A204.1 (cell line): ENCODE results near the gene METAP1.
A peak's percentile ranks its signal among the peaks of the same experiment; 100 is the strongest.
"Not testable (repeated sequence)": the region's sequence is repeated elsewhere in the genome, so short reads cannot be mapped to it uniquely, and the experiment has no call there.

Source experiments
- FAIRE-seq: peaks from 2 replicates; lab custom pipeline; 2012; peaks lifted over from hg19 to GRCh38; lab: Jason Lieb, UNC

METAP1 gene

GRCh38 chr4:98997166-98997565 is 1.6 kb downstream of the METAP1 start:
- no peak for FAIRE-seq

DNA sequence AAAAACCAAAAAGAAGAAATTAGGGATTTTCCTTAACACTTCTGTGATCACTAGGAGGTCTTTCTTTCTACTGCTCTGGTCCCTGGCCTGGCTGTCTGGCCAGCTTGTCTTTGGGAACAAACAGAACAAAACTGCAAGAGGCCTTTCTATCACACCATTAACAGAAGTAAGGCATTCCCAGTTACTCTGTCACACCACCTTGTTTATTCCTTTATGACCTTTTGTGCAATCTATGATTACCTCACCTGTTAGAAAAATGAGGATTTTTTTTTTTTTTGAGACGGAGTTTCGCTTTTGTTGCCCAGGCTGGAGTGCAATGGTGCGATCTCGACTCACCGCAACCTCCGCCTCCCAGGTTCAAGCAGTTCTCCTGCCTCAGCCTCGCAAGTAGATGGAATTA is 3.0 kb downstream of the METAP1 start:
- FAIRE-seq = no peak

DNA sequence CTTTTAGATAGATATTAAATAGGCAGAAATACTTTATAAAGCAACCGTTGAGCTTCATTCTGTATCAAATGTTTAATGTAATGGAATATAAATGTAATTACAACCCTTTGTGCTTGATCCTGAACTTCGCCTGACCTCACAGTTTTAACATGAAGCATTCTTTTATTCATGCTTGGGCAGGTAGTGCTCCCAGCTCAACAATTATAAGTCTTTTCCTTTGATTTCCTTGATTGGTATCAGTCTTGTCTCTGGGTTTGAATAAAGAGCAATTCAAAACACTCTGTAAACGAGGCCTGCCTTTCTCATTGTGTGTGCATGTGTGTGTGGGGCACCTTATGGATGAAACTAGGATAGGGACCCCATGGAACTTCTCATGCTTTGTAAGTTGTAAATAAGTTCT is 6.8 kb downstream of the METAP1 start:
- no peak for FAIRE-seq

DNA sequence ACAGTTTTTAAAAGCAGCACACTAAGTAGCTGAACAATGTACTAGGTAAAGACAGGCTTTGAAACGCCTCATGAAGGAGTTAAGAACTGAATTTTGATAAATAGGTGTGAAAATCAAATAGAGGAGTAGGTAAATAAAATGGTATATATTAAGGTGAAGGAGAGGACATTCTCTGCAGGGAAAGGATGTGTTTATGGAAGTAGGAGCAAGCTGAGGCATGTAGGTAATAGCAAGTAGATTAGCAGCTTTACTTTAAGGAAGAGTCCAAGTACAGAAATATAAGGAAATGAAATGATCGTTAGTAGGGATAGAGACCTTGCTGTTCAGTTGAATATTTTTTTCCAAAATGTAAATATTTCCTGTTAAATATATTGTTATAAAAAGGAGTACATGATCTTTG is 12.5 kb downstream of the METAP1 start:
- FAIRE-seq = no peak

- FAIRE-seq = no peak
These were observed 16.4 kb downstream of the METAP1 start for GRCh38 chr4:99011910-99012309.

- FAIRE-seq = no peak
These were observed 17.9 kb downstream of the METAP1 start for GRCh38 chr4:99013402-99013843.

DNA sequence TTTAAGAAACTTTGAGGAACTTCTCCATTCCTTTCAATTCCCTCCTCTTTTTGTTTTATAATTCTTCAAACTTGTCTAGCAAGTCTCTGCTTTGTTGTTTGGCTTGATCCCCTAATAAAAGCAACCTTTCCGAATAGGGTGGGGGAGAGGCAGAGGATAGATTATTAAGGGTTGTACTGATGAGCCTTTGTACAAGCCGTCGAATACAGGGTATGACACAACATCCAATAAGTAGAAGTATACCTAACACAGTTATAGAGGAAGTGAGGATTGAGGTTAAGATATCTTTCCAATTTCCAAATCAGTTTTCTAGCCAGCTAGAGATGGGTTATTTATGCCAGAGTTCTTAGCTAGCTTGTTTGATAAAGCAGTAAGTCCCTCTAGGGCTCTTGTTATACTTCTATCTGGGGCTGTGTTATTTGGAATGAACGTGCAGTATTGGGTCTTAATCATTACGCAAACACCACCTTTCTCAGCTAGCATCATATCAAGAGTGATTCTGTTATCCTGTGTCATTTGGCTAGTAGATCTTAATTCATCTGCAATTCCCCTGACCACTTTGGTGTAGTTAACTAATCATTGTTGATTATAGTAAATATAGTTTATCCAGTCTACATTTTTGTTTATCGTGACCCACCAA is 18.5 kb downstream of the METAP1 start:
- no peak for FAIRE-seq

DNA sequence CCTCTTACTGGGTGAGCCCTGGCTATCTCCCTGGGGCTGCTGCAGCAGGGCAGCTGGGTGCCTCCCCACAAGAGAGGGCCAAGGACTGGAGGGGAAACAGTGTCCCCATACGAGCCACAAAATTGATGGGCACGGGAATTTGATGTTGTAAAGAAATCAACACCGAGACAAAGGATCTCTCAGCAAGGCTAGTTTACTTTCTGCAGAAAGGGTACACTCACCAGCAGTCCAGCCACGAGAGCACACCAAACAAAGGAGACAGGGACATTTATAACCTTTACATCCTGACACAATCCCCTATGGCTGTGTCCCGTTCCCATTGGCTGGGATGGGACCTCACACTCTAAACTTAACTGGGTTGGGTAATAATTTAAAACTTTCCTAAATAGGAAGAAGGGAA is 25.9 kb downstream of the METAP1 start:
- no peak for FAIRE-seq

DNA sequence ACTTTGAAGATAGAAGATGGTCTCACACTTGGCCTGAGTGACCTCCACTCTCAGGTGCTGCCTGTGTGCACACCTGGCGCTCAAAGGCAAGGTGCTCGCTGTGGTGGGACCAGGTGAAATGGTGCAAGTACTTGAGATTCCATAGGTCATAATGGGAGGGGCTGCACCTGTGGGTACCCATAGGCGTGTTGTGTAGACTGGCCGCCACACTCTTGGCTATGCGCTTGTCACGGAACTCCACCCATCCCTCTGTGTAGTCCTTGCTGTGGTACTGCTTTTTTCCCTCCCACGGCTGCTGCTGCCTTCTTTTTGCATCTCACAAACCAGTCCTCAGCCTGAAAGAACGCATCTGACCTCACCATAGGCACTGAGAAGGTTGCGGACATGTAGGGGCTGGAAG is 27.0 kb downstream of the METAP1 start:
- no peak for FAIRE-seq

DNA sequence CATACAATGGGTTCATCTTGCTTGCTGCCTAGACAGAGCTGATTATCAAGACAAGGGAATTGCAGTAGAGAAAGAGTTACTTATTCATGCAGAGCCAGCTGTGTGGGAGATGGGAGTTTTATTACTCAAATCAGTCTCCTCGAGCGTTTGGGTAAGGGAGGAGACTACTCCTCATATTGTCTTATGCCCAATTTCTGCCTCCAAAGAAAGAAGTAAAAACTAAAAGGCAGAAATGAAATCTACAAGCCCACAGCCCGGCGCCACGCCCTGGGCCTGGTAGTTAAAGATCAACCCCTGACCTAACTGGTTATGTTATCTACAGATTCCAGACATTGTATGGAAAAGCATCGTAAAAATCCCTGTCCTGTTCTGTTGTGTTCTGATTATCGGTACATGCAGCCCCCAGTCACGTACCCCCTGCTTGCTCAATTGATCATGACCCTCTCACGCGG is 28.3 kb downstream of the METAP1 start:
- not testable (repeated sequence) for FAIRE-seq

DNA sequence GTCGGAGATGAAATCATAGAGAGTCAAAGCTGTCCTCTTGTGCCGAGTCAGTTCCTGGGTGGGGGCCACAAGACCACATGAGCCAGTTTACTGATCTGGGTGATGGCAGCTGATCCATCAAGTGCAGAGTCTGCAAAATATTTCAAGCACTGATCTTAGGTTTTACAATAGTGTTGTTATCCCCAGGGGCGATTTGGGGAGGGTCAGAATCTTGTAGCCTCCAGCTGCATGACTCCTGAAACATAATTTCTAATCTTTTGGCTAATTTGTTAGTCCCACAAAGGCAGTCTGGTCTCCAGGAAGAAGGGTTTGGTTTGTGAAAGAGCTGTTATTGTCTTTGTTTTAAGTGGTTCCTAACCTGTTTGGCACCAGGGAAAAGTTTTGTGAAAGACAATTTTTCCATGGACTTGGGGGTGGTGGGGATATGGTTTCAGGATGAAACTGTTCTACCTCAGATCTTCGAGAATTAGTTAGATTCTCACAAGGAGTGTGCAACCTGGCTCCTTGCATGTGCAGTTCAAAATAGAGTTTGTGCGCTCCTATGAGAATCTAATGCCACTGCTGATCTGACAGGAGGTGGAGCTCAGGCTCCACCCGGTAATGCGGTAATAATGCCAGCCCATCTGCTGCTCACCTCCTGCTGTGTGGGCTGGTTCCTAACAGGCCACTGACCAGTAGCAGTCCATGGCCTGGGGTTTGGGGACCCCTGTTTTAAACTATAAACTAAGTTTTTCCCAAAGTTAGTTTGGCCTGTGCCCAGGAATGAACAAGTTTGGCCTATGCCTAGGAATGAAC is 29.2 kb downstream of the METAP1 start:
- FAIRE-seq = no peak

- FAIRE-seq = no peak
These were observed 30.0 kb downstream of the METAP1 start for GRCh38 chr4:99025506-99025905.

DNA sequence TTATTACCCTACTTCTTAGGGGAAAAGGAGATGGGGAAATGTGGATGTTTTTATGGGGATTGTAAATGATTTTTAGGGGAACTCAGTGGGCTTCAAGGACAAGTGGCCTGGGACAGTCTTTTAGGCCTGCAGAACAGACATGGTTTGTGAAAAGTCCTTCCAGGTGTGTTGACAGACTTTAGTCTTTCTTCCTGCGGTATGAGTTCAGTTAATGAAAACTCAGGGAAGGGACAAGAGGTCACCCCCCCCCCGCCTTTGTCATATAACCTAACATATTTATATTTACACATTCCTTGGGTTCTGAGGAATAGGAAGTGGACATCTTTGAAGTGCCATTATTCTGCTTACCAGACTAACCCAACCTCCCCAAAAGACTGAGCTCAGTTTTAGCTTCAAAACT is 31.8 kb downstream of the METAP1 start:
- FAIRE-seq = no peak

- no peak for FAIRE-seq
These were observed 32.7 kb downstream of the METAP1 start for GRCh38 chr4:99028187-99028586.

- peak; percentile 64 for FAIRE-seq
These were observed 33.7 kb downstream of the METAP1 start for GRCh38 chr4:99029018-99029735.

DNA sequence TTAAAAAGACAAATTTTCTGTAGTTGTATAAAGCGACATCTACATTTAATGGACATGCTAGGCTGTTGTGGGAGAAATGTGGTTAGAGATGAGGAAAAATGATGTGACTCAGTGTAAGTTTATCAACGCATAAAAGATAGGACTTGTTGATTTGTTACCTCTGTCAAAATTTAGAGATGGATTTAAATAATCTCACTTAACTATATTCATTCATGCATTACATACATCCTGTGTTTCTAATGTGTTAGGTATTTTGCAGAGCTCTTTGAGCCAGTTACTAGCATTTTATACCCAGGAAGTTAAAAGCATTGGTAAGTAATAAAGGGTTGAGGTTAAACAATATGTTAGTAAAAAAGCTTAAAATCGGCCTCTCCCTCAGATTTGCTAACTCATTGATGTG is 34.3 kb downstream of the METAP1 start:
- no peak for FAIRE-seq

GRCh38 chr4:99033956-99034355 is 38.4 kb downstream of the METAP1 start:
- FAIRE-seq = no peak

- FAIRE-seq = no peak
These were observed 42.7 kb downstream of the METAP1 start for GRCh38 chr4:99038213-99038612.

- FAIRE-seq = no peak
These were observed 47.8 kb downstream of the METAP1 start for GRCh38 chr4:99043346-99043745.

GRCh38 chr4:99047710-99048109 is 52.2 kb downstream of the METAP1 start:
- no peak for FAIRE-seq

DNA sequence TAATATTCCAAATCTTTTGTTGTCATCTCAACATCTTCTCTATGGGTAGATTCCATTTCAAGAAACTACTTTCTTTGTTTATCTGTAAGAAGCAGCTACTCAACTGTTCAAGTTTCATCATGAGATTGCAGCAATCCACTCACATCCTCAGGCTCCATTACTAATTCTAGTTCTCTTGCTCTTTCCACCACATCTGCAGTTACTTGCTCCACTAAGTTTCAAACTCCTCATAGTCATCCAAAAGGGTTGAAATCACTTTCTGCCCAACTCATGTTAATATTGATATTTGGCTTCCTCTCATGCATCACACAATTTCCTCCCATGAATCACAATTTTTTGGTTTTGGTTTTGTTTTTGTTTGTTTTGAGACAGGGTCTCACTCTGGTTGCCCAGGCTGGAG is 57.4 kb downstream of the METAP1 start:
- no peak for FAIRE-seq

DNA sequence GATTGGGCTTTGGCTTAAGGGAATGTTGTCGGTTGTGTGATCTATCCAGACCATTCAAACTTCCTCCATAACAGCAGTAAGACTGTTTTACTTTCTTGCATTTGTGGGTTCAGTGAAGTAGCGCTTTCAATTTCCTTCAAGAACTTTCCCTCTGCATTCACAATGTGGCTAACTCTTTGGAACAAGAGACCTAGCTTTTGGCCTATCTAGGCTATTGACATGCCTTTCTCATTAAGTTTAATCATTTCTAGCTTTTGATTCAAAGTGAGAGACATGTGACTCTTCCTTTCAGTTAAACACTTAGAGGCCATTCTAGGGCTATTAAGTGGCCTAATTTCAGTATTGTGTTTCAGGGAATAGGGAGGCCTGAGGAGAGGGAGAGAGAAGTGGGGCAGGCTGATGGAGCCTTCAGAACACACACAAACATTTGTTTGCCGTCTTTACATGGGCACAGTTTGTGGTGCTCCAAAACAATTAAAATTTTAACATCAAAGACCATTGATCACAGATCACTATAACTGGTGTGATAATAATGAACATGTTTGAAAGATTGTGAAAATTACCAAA is 59.0 kb downstream of the METAP1 start:
- FAIRE-seq = no peak

DNA sequence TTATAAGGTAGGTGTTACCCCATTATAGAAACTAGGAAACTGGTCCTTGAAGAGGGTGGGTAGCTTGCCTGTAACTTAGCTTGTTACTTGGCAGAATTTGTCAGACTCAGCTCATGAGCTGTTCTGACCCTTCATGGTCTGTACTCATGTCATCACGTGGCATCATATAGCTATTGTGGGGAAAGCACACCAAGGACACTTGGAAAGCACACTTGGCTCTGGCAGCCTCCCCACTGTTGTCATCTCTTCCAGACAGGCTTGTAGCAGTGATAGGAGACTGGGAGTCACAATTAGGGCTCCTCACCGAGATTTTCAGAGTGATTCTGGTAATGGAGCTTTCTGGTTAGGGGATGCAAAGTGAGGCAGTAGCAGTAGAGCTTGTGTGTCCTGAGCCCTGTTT is 62.7 kb downstream of the METAP1 start:
- FAIRE-seq = no peak
